Mucosa of descending colon (tissue), 3 donors: Measurements from ENCODE around the gene ENTREP3. TPM values are rescaled to one million over a fixed set of nuclear protein-coding genes. Genes with fewer than 3 reads are reported as not detected.

Experiments
- ATAC-seq: fragments of 200-7000 bp; cut with Tn5 transposase; one replicate; pipeline ENCODE4 v1.9.1; 2020; ENCODE audit warnings: mild to moderate bottlenecking, moderate library complexity
- DNase-seq, 3 donors: peaks; one replicate each; pipeline ENCODE4 v3.0.0-alpha.2; 2020
- H3K36me3 ChIP-seq: fragments of 200-600 bp; one replicate; pipeline ENCODE4 v1.8.0; 2021; ENCODE audit warnings: low read depth, mild to moderate bottlenecking
- H3K4me1 ChIP-seq: fragments of 200-600 bp; one replicate; pipeline ENCODE4 v1.8.0; 2021; ENCODE audit warnings: low read depth, mild to moderate bottlenecking
- H3K4me3 ChIP-seq: fragments of 200-600 bp; one replicate; pipeline ENCODE4 v1.8.0; 2021; ENCODE audit warnings: mild to moderate bottlenecking
- H3K9me3 ChIP-seq: fragments of 200-600 bp; one replicate; pipeline ENCODE4 v1.8.0; 2021; ENCODE audit warnings: mild to moderate bottlenecking
- CTCF ChIP-seq: fragments of 200-600 bp; IDR thresholded peaks from one replicate; pipeline ENCODE4 v1.8.0; 2022; ENCODE audit warnings: antibody characterized with exemption, mild to moderate bottlenecking
- intact Hi-C, 2 donors: fragments of 100-400 bp; cut with DNase I in 1 of 2; cut with micrococcal nuclease in 1 of 2; formaldehyde crosslinking; loops; one replicate each; pipeline versions ENCODE4 v1.11.0 to v1.11.1; 2022; cut with DNase I, micrococcal nuclease
- total RNA-seq, 3 donors: library from RNA; stranded (reverse); fragmentation: NEBNext Ultra II Directional in 2 of 3; extraction: Animal tissue kit (Norgen Biotek cat#: 25700) in 2 of 3; gene quantifications; one replicate each; pipeline versions ENCODE4 v1.2.1 to v1.2.4, GENCODE V29; 2021 to 2023
- donor health status: DM: no; HTN: no; CAD: no; lungs with moderate emphysema.
- donor health status: DM: no; HTN: no; CAD: no.
- donor health status: DM: no; HTN: yes; CAD: no.

Gene ENTREP3
- total RNA-seq, 3 donors from 2014 or later = 16.9 to 42.6 (median 20.4) TPM

- no peak for TF ChIP-seq CTCF
- Histone ChIP-seq H3K4me1 (peaks cover 10% of the 10 kb centered on the region), H3K4me3 (no peak overlapping the region), H3K36me3 (peaks cover 19% of the 10 kb centered on the region), H3K9me3 (no peaks in the 10 kb centered on the region)
- intact Hi-C loops = no loop called here
- DNase-seq = no peak
- no peak for ATAC-seq
Measured at GRCh38 chr1:155269381-155269780, 14.1 kb upstream of the ENTREP3 start.

GRCh38 chr1:155268630-155269029, 13.3 kb upstream of the ENTREP3 start:
- ATAC-seq = no peak
- intact Hi-C loops = no loop called here
- peaks cover 19% of the 10 kb centered on the region for H3K36me3 ChIP-seq

GRCh38 chr1:155267373-155267772, 12.1 kb upstream of the ENTREP3 start:
- intact Hi-C loops = no loop called here

More at GRCh38 chr1:155268630-155269029, 13.3 kb upstream of the ENTREP3 start:
- H3K9me3 ChIP-seq = no peaks in the 10 kb centered on the region
- DNase-seq = no peak
- peaks cover 10% of the 10 kb centered on the region for H3K4me1 ChIP-seq
- no peak for TF ChIP-seq CTCF
- H3K4me3 ChIP-seq = no peak overlapping the region

GRCh38 chr1:155266553-155266952, 11.3 kb upstream of the ENTREP3 start:
- intact Hi-C loops = no loop called here
- Histone ChIP-seq H3K4me3 (no peak overlapping the region), H3K4me1 (peaks cover 2% of the 10 kb centered on the region), H3K9me3 (no peaks in the 10 kb centered on the region), H3K36me3 (peaks cover 19% of the 10 kb centered on the region)
- ATAC-seq (no peak), DNase-seq (no peak)
- no peak for TF ChIP-seq CTCF

More at GRCh38 chr1:155267373-155267772, 12.1 kb upstream of the ENTREP3 start:
- no peak for TF ChIP-seq CTCF
- ATAC-seq (no peak), DNase-seq (no peak)
- Histone ChIP-seq H3K4me1 (peaks cover 8% of the 10 kb centered on the region), H3K36me3 (peaks cover 19% of the 10 kb centered on the region), H3K4me3 (no peak overlapping the region), H3K9me3 (no peaks in the 10 kb centered on the region)

- Histone ChIP-seq H3K4me1 (peaks cover 13% of the 10 kb centered on the region), H3K36me3 (peaks cover 10% of the 10 kb centered on the region), H3K9me3 (no peaks in the 10 kb centered on the region), H3K4me3 (no peak overlapping the region)
- DNase-seq (no peak), ATAC-seq (no peak)
- intact Hi-C loops = no loop called here
- TF ChIP-seq CTCF = no peak
Measured at GRCh38 chr1:155263067-155263466, 7.8 kb upstream of the ENTREP3 start.
